GM20000 (cell line): ENCODE data around the gene RNPEPL1.
"Not testable (repeated sequence)": the region's sequence is repeated elsewhere in the genome, so short reads cannot be mapped to it uniquely, and the experiment has no call there.

ENCODE experiments used
- DNase-seq: peaks from one replicate; pipeline ENCODE4 v3.0.0; 2012; ENCODE audit warnings: low spot score
- TF ChIP-seq, protein P1 (sequence below): IDR thresholded peaks from 2 replicates; pipeline ENCODE4 v1.5.1; 2012; ENCODE audit warnings: mild to moderate bottlenecking, control low read depth; ENCODE audit errors: extremely low read depth, missing control alignments

RNPEPL1 gene

DNA sequence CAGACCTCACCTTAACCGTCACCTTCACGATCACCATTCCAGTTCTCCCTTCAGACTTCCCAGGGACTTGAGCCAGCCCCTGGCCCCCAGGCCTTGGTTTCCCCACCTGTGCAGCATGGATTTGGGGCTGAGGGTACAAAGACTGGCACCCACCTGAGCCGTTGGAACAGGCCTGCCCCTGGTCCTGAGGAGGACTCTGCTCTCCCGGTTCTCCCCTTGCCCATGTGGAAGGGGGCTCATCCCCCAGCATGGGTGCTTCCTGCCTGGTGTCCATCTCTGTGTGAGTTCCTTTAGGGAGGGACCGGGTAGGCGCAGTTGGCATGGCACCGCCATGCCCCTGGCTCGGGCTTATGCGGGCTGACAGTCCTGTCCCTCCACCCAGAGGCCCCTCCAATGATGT lies 46.1 kb downstream of the RNPEPL1 start:
- DNase-seq = no peak
- TF ChIP-seq, protein P1, sequence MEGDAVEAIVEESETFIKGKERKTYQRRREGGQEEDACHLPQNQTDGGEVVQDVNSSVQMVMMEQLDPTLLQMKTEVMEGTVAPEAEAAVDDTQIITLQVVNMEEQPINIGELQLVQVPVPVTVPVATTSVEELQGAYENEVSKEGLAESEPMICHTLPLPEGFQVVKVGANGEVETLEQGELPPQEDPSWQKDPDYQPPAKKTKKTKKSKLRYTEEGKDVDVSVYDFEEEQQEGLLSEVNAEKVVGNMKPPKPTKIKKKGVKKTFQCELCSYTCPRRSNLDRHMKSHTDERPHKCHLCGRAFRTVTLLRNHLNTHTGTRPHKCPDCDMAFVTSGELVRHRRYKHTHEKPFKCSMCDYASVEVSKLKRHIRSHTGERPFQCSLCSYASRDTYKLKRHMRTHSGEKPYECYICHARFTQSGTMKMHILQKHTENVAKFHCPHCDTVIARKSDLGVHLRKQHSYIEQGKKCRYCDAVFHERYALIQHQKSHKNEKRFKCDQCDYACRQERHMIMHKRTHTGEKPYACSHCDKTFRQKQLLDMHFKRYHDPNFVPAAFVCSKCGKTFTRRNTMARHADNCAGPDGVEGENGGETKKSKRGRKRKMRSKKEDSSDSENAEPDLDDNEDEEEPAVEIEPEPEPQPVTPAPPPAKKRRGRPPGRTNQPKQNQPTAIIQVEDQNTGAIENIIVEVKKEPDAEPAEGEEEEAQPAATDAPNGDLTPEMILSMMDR = no peak

DNA sequence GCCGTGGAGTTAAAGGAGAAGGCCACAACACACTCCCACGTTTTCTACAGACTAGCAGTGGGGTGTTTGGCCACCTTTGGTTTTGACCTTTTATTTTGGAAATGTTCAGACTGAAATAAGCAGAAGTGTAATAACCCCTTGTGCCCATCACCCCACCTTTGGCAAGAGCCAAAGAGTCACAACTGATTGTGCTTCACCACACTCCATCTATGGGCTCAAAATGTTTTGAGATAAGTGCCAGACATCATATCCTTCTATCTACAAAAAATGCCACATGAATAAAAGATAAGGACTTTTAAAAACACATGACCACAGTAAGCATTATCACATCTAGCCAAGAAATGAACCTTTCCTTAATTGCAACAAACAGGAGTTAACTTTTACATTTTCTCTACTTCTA lies 47.1 kb downstream of the RNPEPL1 start:
- TF ChIP-seq, protein P1 = no peak
- no peak for DNase-seq

DNA sequence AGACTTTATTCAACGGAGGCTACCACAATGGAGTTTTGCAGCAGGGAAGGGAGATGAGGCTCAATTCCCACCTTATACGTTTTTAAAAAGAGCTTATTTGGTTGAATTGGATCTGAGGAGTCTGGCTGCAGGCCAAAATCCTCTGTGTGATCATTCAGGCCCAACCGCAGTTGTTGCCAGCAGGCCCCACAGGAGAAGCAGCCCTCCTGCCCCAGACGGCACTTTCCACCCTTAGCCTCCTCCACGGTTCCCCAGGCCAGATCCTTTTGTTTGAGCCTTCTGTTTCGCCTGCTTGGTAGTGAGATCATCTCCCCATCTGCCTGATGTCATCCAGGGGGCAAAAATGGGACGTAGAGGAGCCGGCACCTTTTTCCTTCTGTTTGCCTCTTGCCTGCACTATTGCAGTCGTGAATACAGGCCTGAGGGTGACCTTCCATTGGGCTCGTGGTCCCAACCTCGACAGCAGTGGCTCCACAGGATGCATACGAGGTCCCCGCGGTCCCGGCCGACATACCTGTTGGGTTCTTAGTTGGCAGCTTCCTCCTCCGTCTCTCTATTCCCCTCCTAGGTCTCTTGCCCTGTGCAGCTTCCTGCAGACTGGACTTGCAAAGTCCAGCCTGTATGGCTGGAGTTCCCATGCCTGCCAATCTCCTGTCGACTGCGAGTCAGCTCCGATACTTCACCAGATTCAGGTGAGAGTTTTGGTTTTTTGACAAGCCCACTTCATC lies 47.7 kb downstream of the RNPEPL1 start:
- no peak for DNase-seq
- TF ChIP-seq, protein P1 = no peak

DNA sequence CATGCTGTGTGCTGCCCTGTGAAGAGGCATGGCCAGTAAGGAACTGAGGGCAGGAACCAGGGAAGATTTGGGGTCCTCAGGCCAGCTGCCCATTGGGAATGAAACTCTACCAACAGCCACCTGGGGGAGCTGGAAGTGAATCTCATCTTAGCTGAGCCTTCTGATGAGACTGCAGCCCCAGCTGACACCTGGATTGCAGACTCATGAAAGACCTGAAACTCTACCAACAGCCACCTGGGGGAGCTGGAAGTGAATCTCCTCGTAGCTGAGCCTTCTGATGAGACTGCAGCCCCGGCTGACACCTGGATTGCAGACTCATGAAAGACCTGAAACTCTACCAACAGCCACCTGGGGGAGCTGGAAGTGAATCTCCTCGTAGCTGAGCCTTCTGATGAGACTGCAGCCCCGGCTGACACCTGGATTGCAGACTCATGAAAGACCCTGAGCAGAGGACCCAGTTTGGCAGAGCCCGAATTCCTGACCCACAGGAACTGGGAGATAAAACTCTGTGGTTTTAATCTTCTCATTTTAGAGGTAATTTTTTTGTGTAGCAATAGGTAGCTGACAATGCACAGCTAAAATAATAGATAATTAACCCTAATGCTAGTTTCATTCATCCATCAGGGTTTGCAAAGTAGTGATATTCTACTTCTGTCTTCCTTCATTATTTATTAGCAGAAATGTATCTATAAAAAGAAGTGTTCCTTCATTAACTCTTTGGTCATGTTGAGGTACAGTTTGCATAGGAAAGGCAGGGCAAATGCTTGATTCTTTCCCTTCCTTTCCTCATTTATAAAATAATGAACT lies 48.8 kb downstream of the RNPEPL1 start:
- not testable (repeated sequence) for DNase-seq

DNA sequence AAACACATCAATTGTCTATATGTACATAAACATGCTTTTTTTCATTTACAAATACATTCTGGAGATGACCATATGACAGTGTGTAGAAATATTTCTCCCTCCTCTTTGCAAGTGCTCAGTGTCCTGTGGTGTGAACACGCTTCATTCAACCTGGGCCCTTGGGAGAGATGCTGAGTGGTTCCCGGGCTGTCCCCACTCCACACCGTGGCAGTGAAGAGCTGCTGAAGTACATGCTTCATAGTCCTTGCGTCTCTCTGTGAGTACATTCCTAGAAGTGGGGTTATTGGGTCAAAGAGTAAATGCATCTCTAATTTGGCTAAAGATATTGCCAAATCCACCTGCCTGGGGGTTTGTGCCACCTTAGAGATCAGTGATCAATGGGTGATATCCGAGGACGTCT lies 50.5 kb downstream of the RNPEPL1 start:
- TF ChIP-seq, protein P1 = no peak
- no peak for DNase-seq

DNA sequence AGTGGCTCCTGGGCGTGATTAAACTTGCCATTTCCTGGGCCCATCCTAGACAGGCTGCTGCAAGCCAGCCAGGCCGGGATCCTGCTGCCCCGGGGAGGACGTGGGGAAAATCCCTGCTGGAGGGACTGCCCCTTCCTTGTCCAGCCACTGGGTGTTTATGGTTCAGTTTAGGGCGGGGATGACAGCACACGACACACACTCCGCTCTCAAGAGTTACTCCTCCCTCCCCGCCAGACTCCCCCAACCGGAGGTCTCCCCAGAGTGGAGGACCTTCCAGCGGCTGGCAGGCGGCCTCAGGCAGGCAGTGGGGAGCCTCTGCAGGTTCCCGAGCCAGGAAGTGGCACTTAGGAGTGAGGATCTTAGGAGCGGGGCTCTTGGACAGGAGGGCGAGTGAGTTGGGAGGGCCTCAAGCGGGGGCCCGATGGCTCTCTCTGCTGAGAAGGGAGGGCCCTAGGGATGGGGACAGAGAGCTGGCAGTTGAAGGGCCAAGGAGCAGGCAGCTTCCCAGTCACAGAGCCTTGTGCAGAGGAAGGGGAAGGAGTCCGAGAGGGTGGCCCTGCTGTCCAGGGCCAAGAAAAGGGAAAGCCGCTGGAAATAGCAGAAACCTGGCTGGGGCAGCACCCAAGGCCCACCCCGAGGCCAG lies 51.3 kb downstream of the RNPEPL1 start:
- DNase-seq = no peak

DNA sequence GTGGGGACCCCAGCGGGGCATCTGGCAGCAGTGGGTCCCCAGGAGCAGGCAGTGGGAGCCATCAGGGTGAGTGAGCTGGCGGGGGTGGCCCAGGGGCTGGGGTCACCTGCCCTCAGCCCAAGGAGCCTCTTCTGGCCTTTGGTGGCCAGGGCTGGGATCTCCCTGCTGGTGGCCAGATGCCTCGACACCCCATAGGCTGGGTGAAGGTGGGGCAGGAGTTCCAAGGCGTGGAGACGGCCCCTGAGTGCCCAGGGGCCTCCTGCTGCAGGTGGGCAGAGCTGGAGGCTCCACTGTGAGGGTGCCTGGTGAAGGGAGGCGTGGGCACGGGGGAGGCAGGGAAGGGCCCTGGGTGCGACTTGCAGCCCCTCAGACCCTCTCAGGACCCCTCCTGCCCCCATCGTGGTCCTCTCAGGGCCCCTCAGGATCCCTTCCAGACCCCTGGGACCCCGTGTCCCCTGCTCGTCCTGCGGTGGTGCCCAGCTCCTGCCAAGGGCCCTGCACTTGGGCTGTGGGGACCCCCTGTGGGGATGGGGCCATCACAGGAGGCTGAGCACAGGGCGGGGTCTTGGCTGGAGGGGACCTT lies 52.0 kb downstream of the RNPEPL1 start:
- DNase-seq = no peak
- TF ChIP-seq, protein P1 = no peak

More for the DNA sequence above, 51.3 kb downstream of the RNPEPL1 start:
- TF ChIP-seq, protein P1 = no peak
